Mammary epithelial cell (primary cell): Measurements from ENCODE around the gene RHEB.

Source experiments
- CTCF ChIP-seq, 2 donors: IDR thresholded peaks in 1 of 2; conservative IDR thresholded peaks in 1 of 2; 2 replicates each; pipeline ENCODE4 v1.5.1; 2011 to 2012; ENCODE audit warnings: inconsistent platforms in 2 of 2, low read length in 2 of 2, mild to moderate bottlenecking in 2 of 2, control low read depth in 1 of 2, low read depth in 1 of 2; ENCODE audit not compliant: insufficient read depth in 1 of 2; ENCODE audit errors: extremely low read depth in 1 of 2
- EZH2 ChIP-seq: IDR thresholded peaks from 2 replicates; pipeline ENCODE4 v1.6.1; 2012; ENCODE audit warnings: low read length, inconsistent platforms, borderline replicate concordance

GRCh38 chr7:151452680-151453325 lies 66.9 kb downstream of the RHEB start:
- TF ChIP-seq CTCF (conservative IDR thresholded peaks at IDR 0.05 in 1 of 2, IDR thresholded peaks at IDR 0.05 in 1 of 2; ENCODE audit: extremely low read depth in 1 of 2, insufficient read depth in 1 of 2, low read depth in 1 of 2, low read length in 2 of 2) (no peak), EZH2 (no peak)
